ENCODE results near the gene GPC6.

DNA sequence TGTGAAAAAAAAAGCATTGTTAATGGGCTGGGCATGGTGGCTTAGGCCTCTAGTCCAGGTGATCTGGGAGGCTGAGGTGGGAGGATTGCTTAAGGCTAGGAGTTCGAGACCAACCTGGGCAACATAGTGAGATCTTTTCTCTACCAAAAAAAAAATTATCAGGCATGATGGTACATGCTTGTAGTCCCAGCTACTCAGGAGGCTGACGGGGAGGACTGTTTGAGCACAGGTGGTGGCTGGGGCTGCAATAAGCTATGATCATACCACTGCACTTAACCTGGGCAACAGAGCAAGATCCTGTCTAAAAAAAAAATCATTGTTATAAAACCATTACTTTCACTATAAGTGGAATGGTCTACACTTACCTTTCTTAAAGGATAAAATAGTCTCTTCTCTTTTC lies 30.4 kb downstream of the GPC6 start:
- TF ChIP-seq, protein P1, sequence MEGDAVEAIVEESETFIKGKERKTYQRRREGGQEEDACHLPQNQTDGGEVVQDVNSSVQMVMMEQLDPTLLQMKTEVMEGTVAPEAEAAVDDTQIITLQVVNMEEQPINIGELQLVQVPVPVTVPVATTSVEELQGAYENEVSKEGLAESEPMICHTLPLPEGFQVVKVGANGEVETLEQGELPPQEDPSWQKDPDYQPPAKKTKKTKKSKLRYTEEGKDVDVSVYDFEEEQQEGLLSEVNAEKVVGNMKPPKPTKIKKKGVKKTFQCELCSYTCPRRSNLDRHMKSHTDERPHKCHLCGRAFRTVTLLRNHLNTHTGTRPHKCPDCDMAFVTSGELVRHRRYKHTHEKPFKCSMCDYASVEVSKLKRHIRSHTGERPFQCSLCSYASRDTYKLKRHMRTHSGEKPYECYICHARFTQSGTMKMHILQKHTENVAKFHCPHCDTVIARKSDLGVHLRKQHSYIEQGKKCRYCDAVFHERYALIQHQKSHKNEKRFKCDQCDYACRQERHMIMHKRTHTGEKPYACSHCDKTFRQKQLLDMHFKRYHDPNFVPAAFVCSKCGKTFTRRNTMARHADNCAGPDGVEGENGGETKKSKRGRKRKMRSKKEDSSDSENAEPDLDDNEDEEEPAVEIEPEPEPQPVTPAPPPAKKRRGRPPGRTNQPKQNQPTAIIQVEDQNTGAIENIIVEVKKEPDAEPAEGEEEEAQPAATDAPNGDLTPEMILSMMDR (IDR thresholded peaks at IDR 0.05) = no peak
- TF ChIP-seq POLR2AphosphoS5 (IDR thresholded peaks at IDR 0.05) = no peak
- TF ChIP-seq POLR2A (IDR thresholded peaks at IDR 0.05) = no peak
